Endothelial cell of umbilical vein (primary cell): ENCODE data around the gene PRICKLE4. TPM values are rescaled to one million over a fixed set of nuclear protein-coding genes. Genes with fewer than 3 reads are reported as not detected.

Source experiments
- BruUV-seq: library from RNA; stranded (reverse); fragments of 400-500 nt; replicated peaks from 2 replicates; lab custom pipeline; 2021; lab: Mats Ljungman, UMichigan
- CTCF ChIA-PET: fragments of 300-600, 350-600 bp; sonication (Branson Sonifier 250); formaldehyde crosslinking; loops from one replicate; lab custom pipeline; 2021; ENCODE audit warnings: antibody characterized with exemption, inconsistent platforms; lab: Charles Lee
- POLR2A ChIA-PET: fragments of 300-600, 350-600 bp; sonication (Branson Sonifier 250); formaldehyde crosslinking; loops from one replicate; lab custom pipeline; 2021; ENCODE audit warnings: antibody characterized with exemption, inconsistent platforms; lab: Charles Lee
- DNase-seq: peaks from one replicate; pipeline ENCODE4 v3.0.0-alpha.2; 2011; ENCODE audit warnings: low read depth, low spot score
- FAIRE-seq: peaks from 2 replicates; lab custom pipeline; 2011; peaks lifted over from hg19 to GRCh38; lab: Jason Lieb, UNC
- H2AFZ ChIP-seq: 2 replicates; pipeline ENCODE4 v1.6.0; 2012; ENCODE audit warnings: low read depth, low read length, control low read depth, inconsistent platforms
- H3K27ac ChIP-seq: 2 replicates; pipeline ENCODE4 v1.5.1; 2011; ENCODE audit warnings: low read depth, mild to moderate bottlenecking, control low read depth, low read length, moderate library complexity; ENCODE audit not compliant: insufficient read depth
- H3K27me3 ChIP-seq, 2 experiments: 2 replicates each; pipeline versions ENCODE4 v1.6.0 to v1.6.1; 2011; ENCODE audit warnings: low read length in 2 of 2, mixed read lengths in 1 of 2; ENCODE audit not compliant: control insufficient read depth in 2 of 2, insufficient read depth in 2 of 2
- H3K36me3 ChIP-seq, 2 experiments: 2 replicates in 1 of 2; 3 replicates in 1 of 2; pipeline ENCODE4 v1.5.1; 2011; ENCODE audit warnings: low read length in 2 of 2, mild to moderate bottlenecking in 1 of 2, moderate library complexity in 1 of 2; ENCODE audit not compliant: control insufficient read depth in 2 of 2, insufficient read depth in 2 of 2; ENCODE audit errors: extremely low read depth in 1 of 2
- H3K4me1 ChIP-seq: 3 replicates; pipeline ENCODE4 v1.5.1; 2011; ENCODE audit warnings: mild to moderate bottlenecking, low read length; ENCODE audit not compliant: control insufficient read depth, insufficient read depth; ENCODE audit errors: extremely low read depth
- H3K4me2 ChIP-seq: 2 replicates; pipeline ENCODE4 v1.6.1; 2011; ENCODE audit warnings: low read length, control low read depth, mixed read lengths; ENCODE audit not compliant: insufficient read depth
- H3K4me3 ChIP-seq, 3 experiments: fragments of 200-600 bp in 1 of 3; sonication (generic), shearing (Covaris generic) in 1 of 3; replicated peaks in 1 of 3; 2 replicates each; pipeline ENCODE4 v1.5.1; 2011 to 2016; ENCODE audit warnings: control low read depth in 3 of 3, low read length in 3 of 3, mild to moderate bottlenecking in 2 of 3, inconsistent platforms in 1 of 3, low read depth in 1 of 3, moderate library complexity in 1 of 3; ENCODE audit not compliant: insufficient read depth in 1 of 3
- H3K79me2 ChIP-seq: 2 replicates; pipeline ENCODE4 v1.6.0; 2012; ENCODE audit warnings: low read length, inconsistent platforms; ENCODE audit not compliant: control insufficient read depth, insufficient read depth
- H3K9ac ChIP-seq: replicated peaks from 2 replicates; pipeline ENCODE3; 2011; ENCODE audit warnings: low read length, control low read depth; ENCODE audit not compliant: insufficient read depth; ENCODE audit errors: extremely low read depth
- H3K9me1 ChIP-seq: replicated peaks from 3 replicates; pipeline ENCODE4 v1.6.0; 2011; ENCODE audit warnings: mild to moderate bottlenecking, low read length; ENCODE audit not compliant: control insufficient read depth, insufficient read depth; ENCODE audit errors: extremely low read depth
- H3K9me3 ChIP-seq: replicated peaks from 2 replicates; pipeline ENCODE4 v1.5.1; 2012; ENCODE audit warnings: low read length, inconsistent platforms; ENCODE audit not compliant: control insufficient read depth, insufficient read depth
- H4K20me1 ChIP-seq: replicated peaks from 2 replicates; pipeline ENCODE3; 2011; ENCODE audit warnings: mild to moderate bottlenecking, low read length; ENCODE audit not compliant: control insufficient read depth, insufficient read depth; ENCODE audit errors: extremely low read depth
- CTCF ChIP-seq, 2 donors: IDR thresholded peaks; 1 replicate in 1 of 2; 2 replicates in 1 of 2; pipeline ENCODE4 v1.5.1; 2011; ENCODE audit warnings: low read length in 2 of 2, mild to moderate bottlenecking in 2 of 2, moderate library complexity in 2 of 2, control low read depth in 1 of 2, inconsistent platforms in 1 of 2, low read depth in 1 of 2; ENCODE audit not compliant: insufficient read depth in 1 of 2; ENCODE audit errors: extremely low read depth in 1 of 2
- EZH2 ChIP-seq: IDR thresholded peaks from 2 replicates; pipeline ENCODE4 v1.6.1; 2012; ENCODE audit warnings: borderline replicate concordance, low read depth, mild to moderate bottlenecking, moderate library complexity, low read length, inconsistent platforms; ENCODE audit not compliant: severe bottlenecking
- FOS ChIP-seq: IDR thresholded peaks from 2 replicates; pipeline ENCODE4 v1.6.1; 2011; ENCODE audit warnings: mild to moderate bottlenecking, low read length, moderate library complexity, borderline replicate concordance; ENCODE audit not compliant: insufficient read depth
- GATA2 ChIP-seq: IDR thresholded peaks from 2 replicates; pipeline ENCODE4 v1.7.0; 2011; ENCODE audit warnings: low read depth, mild to moderate bottlenecking, moderate library complexity, mixed read lengths, low read length; ENCODE audit not compliant: insufficient read length, insufficient read depth
- JUN ChIP-seq: IDR thresholded peaks from 2 replicates; pipeline ENCODE4 v1.6.1; 2011; ENCODE audit warnings: borderline replicate concordance, low read depth; ENCODE audit not compliant: insufficient read length, insufficient read depth
- MAX ChIP-seq: IDR thresholded peaks from 2 replicates; pipeline ENCODE4 v1.6.1; 2011; ENCODE audit not compliant: insufficient read depth, insufficient read length
- MYC ChIP-seq: IDR thresholded peaks from one replicate; pipeline ENCODE4 v1.6.1; 2011; ENCODE audit warnings: mild to moderate bottlenecking, low read depth, low read length
- POLR2A ChIP-seq: IDR thresholded peaks from 2 replicates; pipeline ENCODE4 v1.6.1; 2012; ENCODE audit warnings: low read depth, mild to moderate bottlenecking, control low read depth, low read length
- POLR2AphosphoS5 ChIP-seq: IDR thresholded peaks from 2 replicates; pipeline ENCODE4 v1.6.1; 2012; ENCODE audit warnings: low read depth, mild to moderate bottlenecking, control low read depth, low read length, moderate library complexity; ENCODE audit not compliant: insufficient read depth
- dilution Hi-C: fragments of 300-500 bp; cut with MboI; formaldehyde crosslinking; loops from one replicate; pipeline ENCODE4 v1.15.0; 2019; ENCODE audit warnings: low sequenced_read_pairs; ENCODE audit not compliant: extremely low pct_ligation_motif_present
- intact Hi-C: fragments of 100-400 bp; cut with micrococcal nuclease; formaldehyde crosslinking; loops from one replicate; pipeline ENCODE4 v1.10.0; 2022
- polyA plus RNA-seq, 4 experiments: library from polyadenylated mRNA; depleted of rRNA in 3 of 4; stranded (reverse) in 3 of 4; unstranded in 1 of 4; fragments of >200 nt; gene quantifications; 2 replicates each; pipeline versions ENCODE4 v1.2.1 to v1.2.3, GENCODE V29; 2011 to 2012; ENCODE audit warnings: missing spikeins in 1 of 4
- total RNA-seq: library from RNA; stranded (reverse); gene quantifications from 2 replicates; pipeline ENCODE4 v1.2.3, GENCODE V29; 2021

The PRICKLE4 gene
- total and polyA plus RNA-seq, 2 donors (not counting 3 experiments of a cell fraction or from before 2014, with no cell fraction given), result 1.0 to 3.3 TPM

- H3K4me1 ChIP-seq, result peaks cover 10% of the 10 kb centered on the region
- TF ChIP-seq CTCF (IDR thresholded peaks at IDR 0.05; ENCODE audit: extremely low read depth in 1 of 2, insufficient read depth in 1 of 2, low read depth in 1 of 2, low read length in 2 of 2), result no peak
- TF ChIP-seq MYC, result no peak
- TF ChIP-seq POLR2A, result no peak
- no peak for TF ChIP-seq JUN
- no peak for TF ChIP-seq POLR2AphosphoS5
- no peak for TF ChIP-seq GATA2
- no peak for TF ChIP-seq FOS
- TF ChIP-seq MAX, result no peak
- TF ChIP-seq EZH2, result no peak
- DNase-seq (no peak), FAIRE-seq (peak; percentile 15)
- no peaks in the 10 kb centered on the region for H3K27me3 ChIP-seq
- CTCF ChIA-PET, result interaction anchor here (0.8 to 1.6 kb wide), 2 partner anchors 11 to 131 kb away, joined by 4 to 6 read pairs; partner anchors contain the start of genes BYSL and MED20
- dilution Hi-C loops, result no loop called here
- H3K79me2 ChIP-seq, result peaks cover 17% of the 10 kb centered on the region
- POLR2A ChIA-PET, result no interaction called here
- H3K27ac ChIP-seq, result no peak overlapping the region
- H4K20me1 ChIP-seq, result no peaks in the 10 kb centered on the region
- H3K4me3 ChIP-seq, result no peak overlapping the region
- peaks cover 6 to 10% of the 10 kb centered on the region in 2 experiments for H3K36me3 ChIP-seq
- H2AFZ ChIP-seq, result no peak overlapping the region
- no peak overlapping the region for H3K4me2 ChIP-seq
- no peaks in the 10 kb centered on the region for H3K9me3 ChIP-seq
- no peaks in the 10 kb centered on the region for H3K9me1 ChIP-seq
- no peak overlapping the region for H3K9ac ChIP-seq
- intact Hi-C loops, result no loop called here
- no TSS peak for BruUV-seq
These were observed 9.5 kb downstream of the PRICKLE4 start for GRCh38 chr6:41790045-41790444.
